Measurements from ENCODE around the gene MRTFA.
"Not testable (repeated sequence)": the region's sequence is repeated elsewhere in the genome, so short reads cannot be mapped to it uniquely, and the experiment has no call there.

Gene MRTFA

DNA sequence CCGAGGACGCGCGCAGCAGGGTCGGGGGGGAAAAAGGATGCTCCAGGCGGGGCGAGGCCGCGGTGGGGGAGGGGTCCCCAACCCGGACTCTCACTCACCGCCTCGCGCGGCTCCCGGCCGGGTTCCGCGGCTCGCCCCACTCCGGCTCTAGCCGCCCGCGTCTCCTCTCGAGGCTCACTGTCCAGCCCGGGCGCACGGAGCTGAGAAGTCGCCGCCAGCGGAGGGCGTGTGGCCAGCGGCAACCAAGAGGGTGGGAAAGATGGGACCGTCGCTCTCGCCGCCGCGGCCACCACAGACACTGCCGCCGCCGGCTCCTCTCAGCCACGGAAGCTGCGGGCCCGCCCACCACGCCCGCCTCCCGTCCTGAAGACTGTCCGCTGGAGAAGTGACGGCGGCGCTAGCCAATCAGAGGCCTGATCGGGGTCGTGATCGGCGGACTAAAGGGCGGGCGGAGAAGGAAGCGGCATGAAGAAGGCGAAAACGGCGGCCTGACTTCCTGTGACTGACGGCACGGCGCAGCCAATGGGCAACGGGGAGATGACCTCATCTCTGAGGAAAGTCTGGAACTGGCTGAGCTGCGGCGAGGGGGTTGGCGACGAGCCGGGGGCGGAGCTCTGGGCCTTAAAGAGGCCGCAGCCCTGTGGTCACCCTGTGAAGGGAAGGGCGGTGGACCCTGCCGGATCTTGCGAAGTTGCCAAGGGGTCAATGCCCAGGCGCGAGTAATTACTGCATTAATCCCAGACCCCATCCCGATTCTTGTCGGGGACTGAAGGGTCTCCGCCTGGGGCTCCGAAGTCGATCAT is at the start of gene MRTFA:
Gene MRTFA, minus strand, starts transcription at position 340 of the 803 bp plus-strand sequence.
- peak within 1 kb of the TSS; percentile 96 for H3K27ac Mint-ChIP-seq
- H3K4me3 Mint-ChIP-seq = peak within 1 kb of the TSS; percentile 96
- H3K9me3 Mint-ChIP-seq = no peaks in the 10 kb centered on the region
- peak; percentile 100 for DNase-seq (ENCODE audit: low spot score)
- H3K27me3 Mint-ChIP-seq (ENCODE audit: low read depth) = no peaks in the 10 kb centered on the region
- H3K4me1 Mint-ChIP-seq (ENCODE audit: low read depth) = peaks cover 26% of the 10 kb centered on the region
- peaks cover 4% of the 10 kb centered on the region for H3K36me3 Mint-ChIP-seq (ENCODE audit: low read depth)

GRCh38 chr22:40685406-40685805 is 48.9 kb upstream of the MRTFA start:
- peaks cover 17% of the 10 kb centered on the region for H3K4me1 Mint-ChIP-seq (ENCODE audit: low read depth)
- H3K27ac Mint-ChIP-seq = peak overlapping the region; percentile 85
- peaks cover 5% of the 10 kb centered on the region for H3K27me3 Mint-ChIP-seq (ENCODE audit: low read depth)
- H3K4me3 Mint-ChIP-seq = peak overlapping the region; percentile 52
- H3K9me3 Mint-ChIP-seq = no peaks in the 10 kb centered on the region
- no peaks in the 10 kb centered on the region for H3K36me3 Mint-ChIP-seq (ENCODE audit: low read depth)
- DNase-seq (ENCODE audit: low spot score) = no peak

DNA sequence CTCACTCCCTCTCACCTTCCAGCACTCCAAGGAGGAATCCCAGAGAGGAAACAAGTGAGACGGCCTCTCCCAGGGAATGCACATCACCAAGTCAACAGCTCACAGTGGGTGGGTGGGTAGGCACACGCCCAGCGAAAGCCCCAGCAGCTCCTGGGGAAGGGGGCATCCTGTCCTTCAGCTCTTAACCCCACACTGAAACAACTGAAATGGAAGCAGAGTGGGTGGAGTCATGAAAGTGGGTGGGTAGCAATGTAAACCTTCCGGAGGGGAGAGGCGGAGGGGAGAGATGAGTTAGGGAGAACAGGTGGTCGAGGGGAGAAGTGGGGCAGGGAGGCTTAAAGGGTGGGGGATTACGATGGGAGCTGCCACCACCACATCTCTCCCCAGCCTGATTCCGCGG is 48.2 kb upstream of the MRTFA start:
- peaks cover 9% of the 10 kb centered on the region for H3K27me3 Mint-ChIP-seq (ENCODE audit: low read depth)
- no peaks in the 10 kb centered on the region for H3K9me3 Mint-ChIP-seq
- H3K4me3 Mint-ChIP-seq = peak overlapping the region; percentile 52
- DNase-seq (ENCODE audit: low spot score) = no peak
- H3K4me1 Mint-ChIP-seq (ENCODE audit: low read depth) = peaks cover 19% of the 10 kb centered on the region
- no peaks in the 10 kb centered on the region for H3K36me3 Mint-ChIP-seq (ENCODE audit: low read depth)
- peak overlapping the region; percentile 85 for H3K27ac Mint-ChIP-seq

DNA sequence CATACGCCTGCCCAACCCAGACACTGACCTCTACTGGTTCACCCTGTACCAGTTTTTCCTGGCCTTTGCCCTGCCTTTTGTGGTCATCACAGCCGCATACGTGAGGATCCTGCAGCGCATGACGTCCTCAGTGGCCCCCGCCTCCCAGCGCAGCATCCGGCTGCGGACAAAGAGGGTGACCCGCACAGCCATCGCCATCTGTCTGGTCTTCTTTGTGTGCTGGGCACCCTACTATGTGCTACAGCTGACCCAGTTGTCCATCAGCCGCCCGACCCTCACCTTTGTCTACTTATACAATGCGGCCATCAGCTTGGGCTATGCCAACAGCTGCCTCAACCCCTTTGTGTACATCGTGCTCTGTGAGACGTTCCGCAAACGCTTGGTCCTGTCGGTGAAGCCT is 44.9 kb upstream of the MRTFA start:
- DNase-seq (ENCODE audit: low spot score) = no peak
- Mint-ChIP-seq H3K27ac (no peak overlapping the region), H3K9me3 (no peaks in the 10 kb centered on the region), H3K36me3 (ENCODE audit: low read depth) (no peaks in the 10 kb centered on the region), H3K4me3 (no peak overlapping the region), H3K4me1 (ENCODE audit: low read depth) (peaks cover 21% of the 10 kb centered on the region), H3K27me3 (ENCODE audit: low read depth) (peaks cover 20% of the 10 kb centered on the region)

- Mint-ChIP-seq H3K27me3 (ENCODE audit: low read depth) (peaks cover 20% of the 10 kb centered on the region), H3K27ac (no peak overlapping the region), H3K4me1 (ENCODE audit: low read depth) (peaks cover 20% of the 10 kb centered on the region)
Measured at GRCh38 chr22:40680819-40681183, 44.3 kb upstream of the MRTFA start.

GRCh38 chr22:40679964-40680818 is 43.7 kb upstream of the MRTFA start:
- H3K4me3 Mint-ChIP-seq = no peak overlapping the region
- H3K4me1 Mint-ChIP-seq (ENCODE audit: low read depth) = peaks cover 20% of the 10 kb centered on the region
- H3K9me3 Mint-ChIP-seq = no peaks in the 10 kb centered on the region
- no peak overlapping the region for H3K27ac Mint-ChIP-seq
- no peaks in the 10 kb centered on the region for H3K36me3 Mint-ChIP-seq (ENCODE audit: low read depth)
- peaks cover 20% of the 10 kb centered on the region for H3K27me3 Mint-ChIP-seq (ENCODE audit: low read depth)
- no peak for DNase-seq (ENCODE audit: low spot score)

More at GRCh38 chr22:40680819-40681183, 44.3 kb upstream of the MRTFA start:
- H3K36me3 Mint-ChIP-seq (ENCODE audit: low read depth) = no peaks in the 10 kb centered on the region
- H3K9me3 Mint-ChIP-seq = no peaks in the 10 kb centered on the region
- DNase-seq (ENCODE audit: low spot score) = no peak
- H3K4me3 Mint-ChIP-seq = no peak overlapping the region

- Mint-ChIP-seq H3K4me3 (no peak within 1 kb of the TSS), H3K4me1 (ENCODE audit: low read depth) (peaks cover 20% of the 10 kb centered on the region), H3K27ac (no peak within 1 kb of the TSS), H3K27me3 (ENCODE audit: low read depth) (peaks cover 20% of the 10 kb centered on the region), H3K36me3 (ENCODE audit: low read depth) (no peaks in the 10 kb centered on the region), H3K9me3 (no peaks in the 10 kb centered on the region)
- no peak for DNase-seq (ENCODE audit: low spot score)
Measured at GRCh38 chr22:40679249-40679963, 42.9 kb upstream of the MRTFA start, which contains the start of gene MCHR1. TSS of gene MCHR1 (plus strand) at chr22:40679484. CDS start at chr22:40679653, 169 bp downstream.

DNA sequence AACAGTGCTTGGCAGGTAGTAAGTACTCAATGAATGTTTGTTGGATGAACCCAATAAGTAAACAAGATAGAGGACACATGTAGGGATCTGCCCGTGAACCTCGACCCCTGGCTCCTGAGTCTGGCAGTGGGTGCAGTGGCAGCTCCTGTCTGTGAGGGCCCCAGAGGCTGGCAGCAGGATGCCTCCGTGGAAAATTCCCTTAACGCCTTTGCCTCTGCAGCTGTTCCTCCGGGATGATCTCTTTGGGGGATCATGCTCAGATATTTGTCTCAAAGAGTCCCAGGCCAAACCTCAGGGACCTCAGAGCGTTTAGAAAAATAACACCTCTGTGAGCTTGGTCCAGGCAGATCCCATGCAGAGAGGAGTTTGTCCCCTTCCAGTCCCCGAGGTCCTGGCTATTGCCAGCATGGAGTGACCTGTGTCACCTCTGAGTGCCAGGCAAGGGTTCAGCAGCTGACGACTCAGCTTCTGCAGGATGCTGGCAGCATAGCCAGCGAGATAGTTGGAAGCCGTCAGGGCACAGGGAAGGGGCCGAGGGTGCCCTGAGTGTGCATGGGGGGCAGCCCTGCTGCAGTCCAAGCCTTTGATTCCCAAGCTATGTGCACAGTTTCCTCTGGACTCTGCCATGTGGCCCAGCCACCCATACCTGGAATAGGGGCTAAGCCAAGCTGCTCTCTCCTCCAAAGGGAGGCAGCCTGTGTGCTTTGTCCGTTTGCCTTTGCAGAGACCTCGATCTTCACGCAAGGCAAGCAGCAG is 42.2 kb upstream of the MRTFA start:
- H3K36me3 Mint-ChIP-seq (ENCODE audit: low read depth) = no peaks in the 10 kb centered on the region
- no peak overlapping the region for H3K27ac Mint-ChIP-seq
- DNase-seq (ENCODE audit: low spot score) = no peak
- no peak overlapping the region for H3K4me3 Mint-ChIP-seq
- peaks cover 20% of the 10 kb centered on the region for H3K4me1 Mint-ChIP-seq (ENCODE audit: low read depth)
- no peaks in the 10 kb centered on the region for H3K9me3 Mint-ChIP-seq
- peaks cover 20% of the 10 kb centered on the region for H3K27me3 Mint-ChIP-seq (ENCODE audit: low read depth)

DNA sequence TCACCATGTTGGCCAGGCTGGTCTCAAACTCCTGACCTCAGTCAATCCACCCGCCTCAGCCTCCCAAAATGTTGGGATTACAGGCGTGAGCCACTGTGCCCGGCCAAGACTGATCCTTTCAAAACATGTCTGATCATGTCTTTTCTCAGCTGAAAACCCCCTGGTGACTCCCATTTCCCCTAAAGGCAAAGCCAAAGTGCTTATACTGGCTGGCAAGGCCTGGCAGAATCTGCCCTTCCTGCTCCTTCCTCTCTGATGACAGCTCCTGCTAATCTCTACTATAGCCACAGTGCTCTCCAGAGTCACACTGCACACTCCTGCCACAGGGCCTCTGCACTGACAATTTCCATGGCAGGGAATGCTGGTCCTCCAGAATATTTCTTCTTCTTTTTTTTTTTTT is 40.1 kb upstream of the MRTFA start:
- no peak overlapping the region for H3K27ac Mint-ChIP-seq

GRCh38 chr22:40676166-40676565 is 39.6 kb upstream of the MRTFA start:
- H3K4me1 Mint-ChIP-seq (ENCODE audit: low read depth); H3K4me3 Mint-ChIP-seq; DNase-seq (ENCODE audit: low spot score); H3K9me3 Mint-ChIP-seq; H3K36me3 Mint-ChIP-seq (ENCODE audit: low read depth); H3K27ac Mint-ChIP-seq: not testable (repeated sequence)
- peaks cover 19% of the 10 kb centered on the region for H3K27me3 Mint-ChIP-seq (ENCODE audit: low read depth)

More for the DNA sequence above, 40.1 kb upstream of the MRTFA start:
- Mint-ChIP-seq H3K9me3 (no peaks in the 10 kb centered on the region), H3K4me3 (no peak overlapping the region), H3K4me1 (ENCODE audit: low read depth) (peaks cover 5% of the 10 kb centered on the region), H3K27me3 (ENCODE audit: low read depth) (peaks cover 20% of the 10 kb centered on the region), H3K36me3 (ENCODE audit: low read depth) (no peaks in the 10 kb centered on the region)
- no peak for DNase-seq (ENCODE audit: low spot score)

DNA sequence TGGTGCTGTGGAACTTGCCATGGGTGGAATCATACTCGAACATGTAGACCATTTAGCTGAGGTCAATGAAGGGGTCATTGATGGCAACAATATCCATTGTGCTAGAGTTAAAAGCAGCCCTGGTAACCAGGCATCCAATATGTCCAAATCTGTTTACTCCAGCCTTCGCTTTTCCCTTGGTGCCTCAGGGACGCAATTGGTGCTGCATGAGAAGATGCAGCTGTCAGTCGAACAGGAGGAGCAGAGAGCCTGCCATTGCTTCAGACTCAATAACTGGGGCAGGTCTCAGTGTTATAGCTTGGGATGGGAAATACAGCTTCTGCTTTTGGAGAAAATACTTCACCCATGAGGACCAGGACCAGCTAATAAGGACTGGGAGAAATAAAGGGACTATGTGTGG is 37.8 kb upstream of the MRTFA start:
- no peaks in the 10 kb centered on the region for H3K9me3 Mint-ChIP-seq
- no peak overlapping the region for H3K4me3 Mint-ChIP-seq
- peaks cover 7% of the 10 kb centered on the region for H3K27me3 Mint-ChIP-seq (ENCODE audit: low read depth)
- no peak overlapping the region for H3K27ac Mint-ChIP-seq
- DNase-seq (ENCODE audit: low spot score) = no peak
- peaks cover 10% of the 10 kb centered on the region for H3K4me1 Mint-ChIP-seq (ENCODE audit: low read depth)
- H3K36me3 Mint-ChIP-seq (ENCODE audit: low read depth) = no peaks in the 10 kb centered on the region

DNA sequence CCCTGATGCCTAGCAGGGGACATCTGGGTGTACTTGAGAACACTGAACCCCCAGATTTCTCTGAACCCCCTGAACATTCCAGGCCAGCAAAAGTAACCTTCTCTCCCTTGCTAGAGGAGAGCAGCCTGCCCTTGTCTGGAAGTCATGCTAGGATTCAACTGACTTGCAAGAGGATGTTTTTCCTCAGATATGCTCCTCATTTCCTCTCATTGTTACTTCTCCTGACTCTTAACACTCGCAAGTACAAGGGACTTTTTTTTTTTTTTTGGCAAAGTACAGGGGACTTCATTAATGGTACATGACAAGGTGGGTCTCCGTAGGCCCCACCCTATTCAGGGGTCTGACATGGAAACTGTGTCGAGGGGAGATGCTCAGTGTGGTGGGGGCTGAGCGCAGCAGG is 36.5 kb upstream of the MRTFA start:
- DNase-seq (ENCODE audit: low spot score) = no peak
- peaks cover 18% of the 10 kb centered on the region for H3K4me1 Mint-ChIP-seq (ENCODE audit: low read depth)
- no peak overlapping the region for H3K4me3 Mint-ChIP-seq
- H3K27ac Mint-ChIP-seq = no peak overlapping the region
- H3K27me3 Mint-ChIP-seq (ENCODE audit: low read depth) = no peaks in the 10 kb centered on the region
- H3K9me3 Mint-ChIP-seq = peaks cover 7% of the 10 kb centered on the region
- H3K36me3 Mint-ChIP-seq (ENCODE audit: low read depth) = peaks cover 3% of the 10 kb centered on the region

GRCh38 chr22:40671796-40672360 is 35.4 kb upstream of the MRTFA start:
- Mint-ChIP-seq H3K27ac (no peak overlapping the region), H3K4me1 (ENCODE audit: low read depth) (peaks cover 18% of the 10 kb centered on the region), H3K36me3 (ENCODE audit: low read depth) (peaks cover 3% of the 10 kb centered on the region), H3K27me3 (ENCODE audit: low read depth) (no peaks in the 10 kb centered on the region), H3K4me3 (no peak overlapping the region), H3K9me3 (peaks cover 7% of the 10 kb centered on the region)
- no peak for DNase-seq (ENCODE audit: low spot score)

Data from T-helper 2 cell treated with Interferon-gamma antibody and Interleukin-4, amounts not matched to agents 5 μg/mL and 100 μg/mL, for 36 hours (primary cell).